Left ventricle myocardium inferior (tissue), 1 donor: Measurements from ENCODE around the gene MCM6. TPM values are rescaled to one million over a fixed set of nuclear protein-coding genes. Genes with fewer than 3 reads are reported as not detected.
"Not testable (repeated sequence)": the region's sequence is repeated elsewhere in the genome, so short reads cannot be mapped to it uniquely, and the experiment has no call there.

Experiments
- DNase-seq: peaks from one replicate; pipeline ENCODE4 v3.0.0-alpha.2; 2020
- H3K27ac ChIP-seq: fragments of 200-600 bp; replicated peaks from 2 replicates; pipeline ENCODE4 v1.8.0; 2021
- H3K27me3 ChIP-seq: fragments of 200-600 bp; 2 replicates; pipeline ENCODE4 v1.8.0; 2021; ENCODE audit warnings: low read depth
- H3K36me3 ChIP-seq: fragments of 200-600 bp; 2 replicates; pipeline ENCODE4 v1.8.0; 2021
- H3K4me1 ChIP-seq: fragments of 200-600 bp; 2 replicates; pipeline ENCODE4 v1.8.0; 2021
- H3K4me3 ChIP-seq: fragments of 200-600 bp; 2 replicates; pipeline ENCODE4 v1.8.0; 2021; ENCODE audit warnings: mild to moderate bottlenecking, moderate library complexity
- H3K9me3 ChIP-seq: fragments of 200-600 bp; replicated peaks from 2 replicates; pipeline ENCODE4 v1.8.0; 2021
- intact Hi-C: fragments of 100-400 bp; cut with micrococcal nuclease; formaldehyde crosslinking; loops from one replicate; pipeline ENCODE4 v1.11.0; 2022
- total RNA-seq: library from RNA; stranded (reverse); fragmentation: NEBNext Ultra II Directional; extraction: Animal tissue kit (Norgen Biotek cat#: 25700); gene quantifications from one replicate; pipeline ENCODE4 v1.2.1, GENCODE V29; 2021
- TF ChIP-seq, protein P1 (sequence below): fragments of 200-600 bp; IDR thresholded peaks from 2 replicates; pipeline ENCODE4 v1.8.0; 2021; ENCODE audit warnings: antibody characterized with exemption, mild to moderate bottlenecking, borderline replicate concordance
- donor health status: DM: no; HTN: yes; CAD: no; lungs with severe emphysema.

Gene MCM6
- total RNA-seq, 1 donor from 2014 or later: 2.9 TPM

DNA sequence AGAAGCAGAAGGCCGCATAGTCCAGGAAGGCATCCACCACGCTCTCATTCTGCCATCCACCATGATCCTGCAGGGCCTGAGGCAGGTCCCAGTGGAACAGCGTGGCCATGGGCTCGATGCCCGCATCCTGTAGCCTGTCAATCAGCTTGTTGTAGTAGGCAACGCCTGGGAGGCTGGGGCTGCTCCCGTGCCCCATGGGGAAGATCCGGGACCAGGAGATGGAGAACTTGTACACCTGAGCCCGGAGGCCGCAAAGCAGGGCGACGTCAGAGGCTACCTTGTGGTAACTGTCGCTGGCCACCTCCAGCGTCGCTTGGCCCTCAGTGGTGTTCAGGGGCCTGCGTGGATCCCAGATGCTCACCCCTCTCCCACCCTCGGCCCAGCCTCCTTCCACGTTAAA is 58.8 kb downstream of the MCM6 start:
- intact Hi-C loops: no loop called here
- H3K4me1 ChIP-seq: no peaks in the 10 kb centered on the region
- H3K27me3 ChIP-seq: no peaks in the 10 kb centered on the region
- peaks cover 10% of the 10 kb centered on the region for H3K9me3 ChIP-seq
- H3K36me3 ChIP-seq: no peaks in the 10 kb centered on the region
- TF ChIP-seq, protein P1, sequence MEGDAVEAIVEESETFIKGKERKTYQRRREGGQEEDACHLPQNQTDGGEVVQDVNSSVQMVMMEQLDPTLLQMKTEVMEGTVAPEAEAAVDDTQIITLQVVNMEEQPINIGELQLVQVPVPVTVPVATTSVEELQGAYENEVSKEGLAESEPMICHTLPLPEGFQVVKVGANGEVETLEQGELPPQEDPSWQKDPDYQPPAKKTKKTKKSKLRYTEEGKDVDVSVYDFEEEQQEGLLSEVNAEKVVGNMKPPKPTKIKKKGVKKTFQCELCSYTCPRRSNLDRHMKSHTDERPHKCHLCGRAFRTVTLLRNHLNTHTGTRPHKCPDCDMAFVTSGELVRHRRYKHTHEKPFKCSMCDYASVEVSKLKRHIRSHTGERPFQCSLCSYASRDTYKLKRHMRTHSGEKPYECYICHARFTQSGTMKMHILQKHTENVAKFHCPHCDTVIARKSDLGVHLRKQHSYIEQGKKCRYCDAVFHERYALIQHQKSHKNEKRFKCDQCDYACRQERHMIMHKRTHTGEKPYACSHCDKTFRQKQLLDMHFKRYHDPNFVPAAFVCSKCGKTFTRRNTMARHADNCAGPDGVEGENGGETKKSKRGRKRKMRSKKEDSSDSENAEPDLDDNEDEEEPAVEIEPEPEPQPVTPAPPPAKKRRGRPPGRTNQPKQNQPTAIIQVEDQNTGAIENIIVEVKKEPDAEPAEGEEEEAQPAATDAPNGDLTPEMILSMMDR: no peak
- H3K4me3 ChIP-seq: no peak overlapping the region
- no peak overlapping the region for H3K27ac ChIP-seq
- no peak for DNase-seq

DNA sequence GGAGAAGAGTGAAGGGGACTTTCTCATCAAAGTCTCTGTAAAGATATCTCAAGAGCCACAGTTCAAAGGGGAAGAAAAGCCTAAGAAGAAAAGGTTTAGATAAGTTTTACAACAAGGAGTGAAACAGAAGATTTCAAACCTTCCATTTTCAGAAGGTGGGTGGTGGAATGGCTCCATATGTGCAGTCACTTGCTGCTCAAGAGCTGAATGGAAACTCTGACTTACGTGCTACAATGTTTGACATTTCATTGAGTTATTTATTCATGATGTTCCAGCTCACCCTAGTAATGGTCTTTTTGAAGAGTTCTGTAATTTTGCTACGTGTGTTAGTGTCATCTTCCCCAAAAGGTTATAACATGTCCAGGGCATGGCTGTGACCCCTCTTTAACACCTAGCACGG is 61.0 kb downstream of the MCM6 start:
- Histone ChIP-seq H3K4me1 (no peaks in the 10 kb centered on the region), H3K4me3 (no peak overlapping the region), H3K36me3 (no peaks in the 10 kb centered on the region), H3K27me3 (no peaks in the 10 kb centered on the region), H3K9me3 (peaks cover 6% of the 10 kb centered on the region), H3K27ac (no peak overlapping the region)
- intact Hi-C loops: no loop called here
- TF ChIP-seq, protein P1: no peak
- DNase-seq: no peak

- intact Hi-C loops: no loop called here
- TF ChIP-seq, protein P1: no peak
These were observed 63.2 kb downstream of the MCM6 start for GRCh38 chr2:135812907-135813511.

DNA sequence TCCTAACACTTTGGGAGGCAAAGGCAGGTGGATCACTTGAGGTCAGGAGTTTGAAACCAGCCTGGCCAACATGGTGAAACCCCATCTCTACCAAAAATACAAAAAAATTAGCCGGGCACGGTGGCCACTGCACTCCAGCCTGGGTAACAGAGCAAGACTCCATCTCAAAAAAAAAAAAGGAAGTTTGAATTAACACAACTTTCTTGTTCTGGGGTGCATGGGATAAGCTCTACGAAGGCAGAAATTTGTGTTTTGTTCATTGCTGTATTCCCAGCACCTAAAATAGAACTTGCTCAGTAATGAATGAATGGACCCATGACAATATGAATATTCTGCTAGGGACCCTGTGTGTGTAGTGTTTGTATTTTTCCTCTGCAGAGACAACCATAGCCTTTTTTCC is 68.4 kb downstream of the MCM6 start:
- H3K27me3 ChIP-seq, DNase-seq, H3K27ac ChIP-seq, H3K36me3 ChIP-seq, H3K9me3 ChIP-seq, H3K4me1 ChIP-seq, H3K4me3 ChIP-seq, intact Hi-C loops: not testable (repeated sequence)

More at GRCh38 chr2:135812907-135813511, 63.2 kb downstream of the MCM6 start:
- no peaks in the 10 kb centered on the region for H3K4me1 ChIP-seq
- H3K27me3 ChIP-seq: no peaks in the 10 kb centered on the region
- H3K4me3 ChIP-seq: no peak overlapping the region
- no peaks in the 10 kb centered on the region for H3K9me3 ChIP-seq
- no peaks in the 10 kb centered on the region for H3K36me3 ChIP-seq
- DNase-seq: no peak
- no peak overlapping the region for H3K27ac ChIP-seq

- Histone ChIP-seq H3K4me1 (peaks cover 3% of the 10 kb centered on the region), H3K27ac (no peak overlapping the region), H3K9me3 (peaks cover 11% of the 10 kb centered on the region), H3K27me3 (no peaks in the 10 kb centered on the region), H3K36me3 (no peaks in the 10 kb centered on the region), H3K4me3 (no peak overlapping the region)
- intact Hi-C loops: no loop called here
- TF ChIP-seq, protein P1: no peak
- DNase-seq: no peak
These were observed 73.0 kb downstream of the MCM6 start for GRCh38 chr2:135803278-135803677.

DNA sequence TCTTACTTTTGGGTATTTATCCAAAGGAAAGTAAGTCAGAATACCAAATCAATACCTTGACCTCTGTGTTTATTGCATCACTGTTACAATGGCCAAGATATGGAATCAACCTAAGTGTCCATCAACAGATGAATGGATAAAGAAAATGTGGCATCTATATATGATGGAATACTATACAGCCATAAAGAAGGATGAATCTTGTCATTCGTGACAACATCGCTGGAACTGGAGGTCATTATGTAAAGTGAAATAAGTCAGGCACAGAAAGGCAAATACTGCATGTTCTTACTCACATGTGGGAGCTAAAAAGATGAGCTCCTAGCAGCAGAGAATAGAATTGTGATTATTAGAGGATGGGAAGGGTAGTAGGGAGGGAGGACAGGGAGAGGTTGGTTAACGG is 73.9 kb downstream of the MCM6 start:
- Histone ChIP-seq H3K27me3 (no peaks in the 10 kb centered on the region), H3K4me1 (peaks cover 12% of the 10 kb centered on the region), H3K9me3 (peaks cover 11% of the 10 kb centered on the region), H3K4me3 (no peak overlapping the region), H3K36me3 (no peaks in the 10 kb centered on the region), H3K27ac (no peak overlapping the region)
- TF ChIP-seq, protein P1: no peak
- DNase-seq: no peak
- intact Hi-C loops: no loop called here
